Gastroesophageal sphincter (tissue), 3 donors: Measurements from ENCODE around the gene PDPN.

Source experiments
- POLR2AphosphoS5 ChIP-seq: sonication (generic); formaldehyde crosslinking; IDR thresholded peaks from one replicate; pipeline ENCODE4 v1.6.1; 2017; ENCODE audit warnings: antibody characterized with exemption
- TF ChIP-seq, protein P1 (sequence below), 4 experiments: fragments of 200-600 bp in 2 of 4; fragments of 450-650 bp in 2 of 4; sonication (generic) in 1 of 4; IDR thresholded peaks; one replicate each; pipeline ENCODE4 v1.5.1; 2017 to 2019; ENCODE audit warnings: antibody characterized with exemption in 4 of 4, mild to moderate bottlenecking in 2 of 4, moderate library complexity in 2 of 4

DNA sequence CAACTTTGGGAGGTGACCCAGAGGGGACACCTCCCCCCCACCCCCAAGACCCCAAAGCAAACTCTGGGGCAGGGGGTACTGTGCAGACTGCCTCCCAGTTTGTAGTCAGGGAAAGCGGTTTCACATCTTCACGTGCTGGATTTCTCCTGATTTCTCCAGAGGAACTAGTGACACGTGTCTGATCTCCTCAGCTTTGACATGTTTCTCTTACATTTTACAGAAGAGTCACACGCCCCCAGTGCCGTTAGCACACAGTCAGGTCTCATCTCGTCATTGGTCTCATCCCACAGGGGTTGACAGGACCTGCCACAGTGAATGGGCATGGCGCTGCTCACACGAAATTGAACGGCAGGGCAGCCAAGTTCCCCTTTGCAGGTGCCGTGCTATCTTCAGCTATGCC is 11.8 kb downstream of the PDPN start:
- TF ChIP-seq, protein P1, sequence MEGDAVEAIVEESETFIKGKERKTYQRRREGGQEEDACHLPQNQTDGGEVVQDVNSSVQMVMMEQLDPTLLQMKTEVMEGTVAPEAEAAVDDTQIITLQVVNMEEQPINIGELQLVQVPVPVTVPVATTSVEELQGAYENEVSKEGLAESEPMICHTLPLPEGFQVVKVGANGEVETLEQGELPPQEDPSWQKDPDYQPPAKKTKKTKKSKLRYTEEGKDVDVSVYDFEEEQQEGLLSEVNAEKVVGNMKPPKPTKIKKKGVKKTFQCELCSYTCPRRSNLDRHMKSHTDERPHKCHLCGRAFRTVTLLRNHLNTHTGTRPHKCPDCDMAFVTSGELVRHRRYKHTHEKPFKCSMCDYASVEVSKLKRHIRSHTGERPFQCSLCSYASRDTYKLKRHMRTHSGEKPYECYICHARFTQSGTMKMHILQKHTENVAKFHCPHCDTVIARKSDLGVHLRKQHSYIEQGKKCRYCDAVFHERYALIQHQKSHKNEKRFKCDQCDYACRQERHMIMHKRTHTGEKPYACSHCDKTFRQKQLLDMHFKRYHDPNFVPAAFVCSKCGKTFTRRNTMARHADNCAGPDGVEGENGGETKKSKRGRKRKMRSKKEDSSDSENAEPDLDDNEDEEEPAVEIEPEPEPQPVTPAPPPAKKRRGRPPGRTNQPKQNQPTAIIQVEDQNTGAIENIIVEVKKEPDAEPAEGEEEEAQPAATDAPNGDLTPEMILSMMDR (IDR thresholded peaks at IDR 0.05), result no peak
- no peak for TF ChIP-seq POLR2AphosphoS5
